ENCODE data around the gene TNFRSF1B.

The TNFRSF1B gene

GRCh38 chr1:12231276-12231595 lies 64.4 kb downstream of the TNFRSF1B start:
- H3K4me1 ChIP-seq (ENCODE audit: control insufficient read depth in 1 of 2, insufficient read depth in 2 of 2, low read length in 2 of 2): peaks cover 3 to 5% of the 10 kb centered on the region in 2 experiments
- no peak overlapping the region for H4K12ac ChIP-seq (ENCODE audit: low read depth, low read length)
- peaks cover 2 to 4% of the 10 kb centered on the region in 2 experiments for H3K36me3 ChIP-seq (ENCODE audit: control insufficient read depth in 1 of 2, insufficient read depth in 2 of 2, low read length in 2 of 2)
- no peak overlapping the region for H2BK5ac ChIP-seq (ENCODE audit: low read depth, low read length, poor library complexity)
- WGBS (ENCODE audit: extremely low coverage, insufficient coverage, insufficient read length): no CpG with 5 or more reads among the region's 4 CpGs
- H2AK5ac ChIP-seq (ENCODE audit: low read length): no peak overlapping the region
- peak overlapping the region; percentile 86 for H3K4me3 ChIP-seq (ENCODE audit: low read depth, low read length)
- H3K27ac ChIP-seq (ENCODE audit: low read depth, low read length): peak overlapping the region; percentile 0
- peak overlapping the region; percentile 62 for H3K18ac ChIP-seq (ENCODE audit: low read length)
- H2BK120ac ChIP-seq (ENCODE audit: insufficient read depth, low read length, poor library complexity): no peak overlapping the region
- H3K27me3 ChIP-seq (ENCODE audit: insufficient read depth, low read length): no peaks in the 10 kb centered on the region
- no peak overlapping the region for H4K8ac ChIP-seq (ENCODE audit: low read depth, low read length)
- no peak overlapping the region for H3K23ac ChIP-seq (ENCODE audit: low read length)
- peaks cover 5% of the 10 kb centered on the region for H3K79me2 ChIP-seq (ENCODE audit: control insufficient read depth, insufficient read depth, low read length, poor library complexity)
- H2AFZ ChIP-seq (ENCODE audit: insufficient read depth, low read length, poor library complexity): no peak overlapping the region
- H3K4ac ChIP-seq (ENCODE audit: low read depth, low read length): no peak overlapping the region
- H3K14ac ChIP-seq (ENCODE audit: low read length): no peak overlapping the region
- peak overlapping the region; percentile 25 for H4K91ac ChIP-seq (ENCODE audit: low read depth, low read length)
- no peak overlapping the region for H3K9ac ChIP-seq (ENCODE audit: low read length)
- peak in 1 of 2 donors; percentile 46 for DNase-seq
- no peak overlapping the region for H2BK12ac ChIP-seq (ENCODE audit: low read length)
- H3K4me2 ChIP-seq (ENCODE audit: low read length): peak overlapping the region; percentile 70
- H3K79me1 ChIP-seq (ENCODE audit: low read length): peaks cover 5% of the 10 kb centered on the region
- no peaks in the 10 kb centered on the region for H3K9me3 ChIP-seq (ENCODE audit: insufficient read depth, low read depth, low read length)

GRCh38 chr1:12232221-12232620 lies 65.4 kb downstream of the TNFRSF1B start:
- DNase-seq: no peak
- H3K79me2 ChIP-seq (ENCODE audit: control insufficient read depth, insufficient read depth, low read length, poor library complexity): peaks cover 5% of the 10 kb centered on the region
- no peak overlapping the region for H3K14ac ChIP-seq (ENCODE audit: low read length)
- no peak overlapping the region for H3K27ac ChIP-seq (ENCODE audit: low read depth, low read length)
- H3K4me1 ChIP-seq (ENCODE audit: control insufficient read depth in 1 of 2, insufficient read depth in 2 of 2, low read length in 2 of 2): peaks cover 3 to 5% of the 10 kb centered on the region in 2 experiments
- H2BK120ac ChIP-seq (ENCODE audit: insufficient read depth, low read length, poor library complexity): no peak overlapping the region
- H3K4me3 ChIP-seq (ENCODE audit: low read depth, low read length): no peak overlapping the region
- no peak overlapping the region for H2AK5ac ChIP-seq (ENCODE audit: low read length)
- H3K9me3 ChIP-seq (ENCODE audit: insufficient read depth, low read depth, low read length): no peaks in the 10 kb centered on the region
- peaks cover 5% of the 10 kb centered on the region for H3K79me1 ChIP-seq (ENCODE audit: low read length)
- no peak overlapping the region for H4K8ac ChIP-seq (ENCODE audit: low read depth, low read length)
- H3K9ac ChIP-seq (ENCODE audit: low read length): no peak overlapping the region
- H2BK12ac ChIP-seq (ENCODE audit: low read length): no peak overlapping the region
- WGBS (ENCODE audit: extremely low coverage, insufficient coverage, insufficient read length): no CpG with 5 or more reads among the region's 2 CpGs
- no peak overlapping the region for H3K4ac ChIP-seq (ENCODE audit: low read depth, low read length)
- no peak overlapping the region for H2AFZ ChIP-seq (ENCODE audit: insufficient read depth, low read length, poor library complexity)
- no peak overlapping the region for H3K4me2 ChIP-seq (ENCODE audit: low read length)
- H4K91ac ChIP-seq (ENCODE audit: low read depth, low read length): no peak overlapping the region
- peaks cover 2 to 4% of the 10 kb centered on the region in 2 experiments for H3K36me3 ChIP-seq (ENCODE audit: control insufficient read depth in 1 of 2, insufficient read depth in 2 of 2, low read length in 2 of 2)
- no peak overlapping the region for H3K18ac ChIP-seq (ENCODE audit: low read length)
- H4K12ac ChIP-seq (ENCODE audit: low read depth, low read length): no peak overlapping the region
- H3K27me3 ChIP-seq (ENCODE audit: insufficient read depth, low read length): no peaks in the 10 kb centered on the region
- no peak overlapping the region for H3K23ac ChIP-seq (ENCODE audit: low read length)
- no peak overlapping the region for H2BK5ac ChIP-seq (ENCODE audit: low read depth, low read length, poor library complexity)

- Histone ChIP-seq H3K18ac (ENCODE audit: low read length) (no peak overlapping the region), H2AFZ (ENCODE audit: insufficient read depth, low read length, poor library complexity) (no peak overlapping the region), H3K9ac (ENCODE audit: low read length) (no peak overlapping the region), H3K79me1 (ENCODE audit: low read length) (no peaks in the 10 kb centered on the region), H2AK5ac (ENCODE audit: low read length) (no peak overlapping the region), H4K8ac (ENCODE audit: low read depth, low read length) (no peak overlapping the region), H3K27ac (ENCODE audit: low read depth, low read length) (no peak overlapping the region), H2BK12ac (ENCODE audit: low read length) (no peak overlapping the region), H3K4me3 (ENCODE audit: low read depth, low read length) (no peak overlapping the region), H3K9me3 (ENCODE audit: insufficient read depth, low read depth, low read length) (no peaks in the 10 kb centered on the region), H4K12ac (ENCODE audit: low read depth, low read length) (no peak overlapping the region), H3K79me2 (ENCODE audit: control insufficient read depth, insufficient read depth, low read length, poor library complexity) (no peaks in the 10 kb centered on the region), H3K36me3 (ENCODE audit: control insufficient read depth in 1 of 2, insufficient read depth in 2 of 2, low read length in 2 of 2) (peaks cover 10 to 27% of the 10 kb centered on the region in 2 experiments), H3K4me1 (ENCODE audit: control insufficient read depth in 1 of 2, insufficient read depth in 2 of 2, low read length in 2 of 2) (no peaks in the 10 kb centered on the region), H3K27me3 (ENCODE audit: insufficient read depth, low read length) (no peaks in the 10 kb centered on the region), H3K14ac (ENCODE audit: low read length) (no peak overlapping the region), H3K4me2 (ENCODE audit: low read length) (no peak overlapping the region), H3K23ac (ENCODE audit: low read length) (no peak overlapping the region), H2BK120ac (ENCODE audit: insufficient read depth, low read length, poor library complexity) (no peak overlapping the region), H3K4ac (ENCODE audit: low read depth, low read length) (no peak overlapping the region), H4K91ac (ENCODE audit: low read depth, low read length) (no peak overlapping the region), H2BK5ac (ENCODE audit: low read depth, low read length, poor library complexity) (no peak overlapping the region)
- WGBS (ENCODE audit: extremely low coverage, insufficient coverage, insufficient read length): no CpG with 5 or more reads among the region's 2 CpGs
- no peak for DNase-seq
Observed at GRCh38 chr1:12244078-12244477, 77.3 kb downstream of the TNFRSF1B start.

- H3K4me2 ChIP-seq (ENCODE audit: low read length): no peak overlapping the region
- no peak overlapping the region for H2AFZ ChIP-seq (ENCODE audit: insufficient read depth, low read length, poor library complexity)
- H3K9ac ChIP-seq (ENCODE audit: low read length): no peak overlapping the region
- H2BK5ac ChIP-seq (ENCODE audit: low read depth, low read length, poor library complexity): no peak overlapping the region
- peaks cover 10 to 30% of the 10 kb centered on the region in 2 experiments for H3K36me3 ChIP-seq (ENCODE audit: control insufficient read depth in 1 of 2, insufficient read depth in 2 of 2, low read length in 2 of 2)
- no peaks in the 10 kb centered on the region for H3K9me3 ChIP-seq (ENCODE audit: insufficient read depth, low read depth, low read length)
- no peak overlapping the region for H3K14ac ChIP-seq (ENCODE audit: low read length)
- H4K8ac ChIP-seq (ENCODE audit: low read depth, low read length): no peak overlapping the region
- no peak overlapping the region for H2BK120ac ChIP-seq (ENCODE audit: insufficient read depth, low read length, poor library complexity)
- no peak for DNase-seq
- no peak overlapping the region for H4K91ac ChIP-seq (ENCODE audit: low read depth, low read length)
- H3K4me1 ChIP-seq (ENCODE audit: control insufficient read depth in 1 of 2, insufficient read depth in 2 of 2, low read length in 2 of 2): no peaks in the 10 kb centered on the region
- no CpG with 5 or more reads among the region's 5 CpGs for WGBS (ENCODE audit: extremely low coverage, insufficient coverage, insufficient read length)
- H3K79me1 ChIP-seq (ENCODE audit: low read length): no peaks in the 10 kb centered on the region
- H3K23ac ChIP-seq (ENCODE audit: low read length): no peak overlapping the region
- H3K4ac ChIP-seq (ENCODE audit: low read depth, low read length): no peak overlapping the region
- H2AK5ac ChIP-seq (ENCODE audit: low read length): no peak overlapping the region
- H4K12ac ChIP-seq (ENCODE audit: low read depth, low read length): no peak overlapping the region
- H2BK12ac ChIP-seq (ENCODE audit: low read length): no peak overlapping the region
- no peaks in the 10 kb centered on the region for H3K27me3 ChIP-seq (ENCODE audit: insufficient read depth, low read length)
- no peak overlapping the region for H3K4me3 ChIP-seq (ENCODE audit: low read depth, low read length)
- no peaks in the 10 kb centered on the region for H3K79me2 ChIP-seq (ENCODE audit: control insufficient read depth, insufficient read depth, low read length, poor library complexity)
- no peak overlapping the region for H3K18ac ChIP-seq (ENCODE audit: low read length)
- no peak overlapping the region for H3K27ac ChIP-seq (ENCODE audit: low read depth, low read length)
Observed at GRCh38 chr1:12244585-12244984, 77.8 kb downstream of the TNFRSF1B start.
